Testis (tissue), 2 donors: ENCODE measurements around the gene KLHL6.

Experiments
- CTCF ChIP-seq, 3 experiments: fragments of 450-650 bp in 2 of 3; fragments of 200-600 bp in 1 of 3; sonication (generic) in 1 of 3; IDR thresholded peaks; one replicate each; pipeline ENCODE4 v1.5.1; 2016 to 2019; ENCODE audit warnings: antibody characterized with exemption in 3 of 3, mild to moderate bottlenecking in 2 of 3, moderate library complexity in 1 of 3
- POLR2A ChIP-seq: fragments of 450-650 bp; IDR thresholded peaks from one replicate; pipeline ENCODE4 v1.6.1; 2017; ENCODE audit warnings: antibody characterized with exemption, mild to moderate bottlenecking, moderate library complexity

GRCh38 chr3:183472155-183472554, 83.4 kb downstream of the KLHL6 start:
- TF ChIP-seq CTCF (IDR thresholded peaks at IDR 0.05) (no peak), POLR2A (no peak)
